ENCODE results near the gene CCDC148.

DNA sequence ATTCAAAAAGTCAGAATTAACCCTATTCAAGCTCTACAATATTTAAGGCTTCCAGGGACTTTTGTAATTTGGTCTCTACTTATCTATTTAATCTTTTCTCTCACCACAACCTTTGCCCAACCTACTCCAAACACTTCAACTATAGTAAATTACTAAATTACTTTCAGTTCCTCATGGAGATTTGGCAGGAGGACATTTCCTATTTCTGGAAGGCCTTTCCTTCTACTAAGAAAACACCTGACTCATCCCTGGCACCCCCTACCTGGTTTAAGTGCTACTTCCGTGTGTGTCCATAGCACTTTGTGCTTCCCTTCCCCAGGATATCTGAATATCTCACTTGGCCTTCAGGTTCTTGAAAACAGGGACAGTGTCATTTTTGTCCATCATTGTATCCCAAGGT lies 258.6 kb downstream of the CCDC148 start:
- TF ChIP-seq, protein P1, sequence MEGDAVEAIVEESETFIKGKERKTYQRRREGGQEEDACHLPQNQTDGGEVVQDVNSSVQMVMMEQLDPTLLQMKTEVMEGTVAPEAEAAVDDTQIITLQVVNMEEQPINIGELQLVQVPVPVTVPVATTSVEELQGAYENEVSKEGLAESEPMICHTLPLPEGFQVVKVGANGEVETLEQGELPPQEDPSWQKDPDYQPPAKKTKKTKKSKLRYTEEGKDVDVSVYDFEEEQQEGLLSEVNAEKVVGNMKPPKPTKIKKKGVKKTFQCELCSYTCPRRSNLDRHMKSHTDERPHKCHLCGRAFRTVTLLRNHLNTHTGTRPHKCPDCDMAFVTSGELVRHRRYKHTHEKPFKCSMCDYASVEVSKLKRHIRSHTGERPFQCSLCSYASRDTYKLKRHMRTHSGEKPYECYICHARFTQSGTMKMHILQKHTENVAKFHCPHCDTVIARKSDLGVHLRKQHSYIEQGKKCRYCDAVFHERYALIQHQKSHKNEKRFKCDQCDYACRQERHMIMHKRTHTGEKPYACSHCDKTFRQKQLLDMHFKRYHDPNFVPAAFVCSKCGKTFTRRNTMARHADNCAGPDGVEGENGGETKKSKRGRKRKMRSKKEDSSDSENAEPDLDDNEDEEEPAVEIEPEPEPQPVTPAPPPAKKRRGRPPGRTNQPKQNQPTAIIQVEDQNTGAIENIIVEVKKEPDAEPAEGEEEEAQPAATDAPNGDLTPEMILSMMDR (IDR thresholded peaks at IDR 0.05; ENCODE audit: low read depth, low read length) = no peak
- TF ChIP-seq EZH2phosphoT487 (IDR thresholded peaks at IDR 0.05; ENCODE audit: low read depth) = no peak
